GM18867 (cell line): ENCODE data around the gene RYR1.

ENCODE experiments used
- ATAC-seq: cut with Tn5 transposase; IDR thresholded peaks from one replicate; pipeline ENCODE4 v1.9.1; 2021; ENCODE audit warnings: mild to moderate bottlenecking, moderate library complexity; ENCODE audit not compliant: unreplicated experiment

The RYR1 gene

DNA sequence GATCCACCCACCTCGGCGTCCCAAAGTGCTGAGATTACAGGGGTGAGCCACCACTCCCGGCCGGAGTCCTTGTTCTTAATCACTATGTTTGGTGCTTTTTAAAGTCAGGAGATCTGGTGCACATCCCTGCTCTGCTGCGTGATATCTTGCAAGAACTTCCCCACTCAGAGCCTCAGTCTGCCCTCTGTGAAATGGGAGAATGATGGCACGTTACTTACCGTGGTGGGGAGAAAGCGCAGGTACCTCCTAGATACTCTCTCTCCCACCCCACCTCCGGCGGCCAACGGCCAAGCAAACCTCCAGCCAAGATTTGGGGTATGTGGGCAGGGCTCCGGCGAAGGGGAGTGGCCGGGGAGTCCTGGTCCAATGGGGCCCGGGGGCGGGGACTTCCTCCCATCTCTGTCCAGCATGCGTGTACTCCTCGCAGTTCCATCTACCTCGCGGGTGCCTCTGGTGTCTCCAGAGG lies at the start of gene RYR1:
TSS of gene RYR1 (plus strand) at position 424 of the 466 bp plus-strand sequence. CDS start 139 bp downstream, outside the sequence.
- ATAC-seq, result peak; percentile 52

DNA sequence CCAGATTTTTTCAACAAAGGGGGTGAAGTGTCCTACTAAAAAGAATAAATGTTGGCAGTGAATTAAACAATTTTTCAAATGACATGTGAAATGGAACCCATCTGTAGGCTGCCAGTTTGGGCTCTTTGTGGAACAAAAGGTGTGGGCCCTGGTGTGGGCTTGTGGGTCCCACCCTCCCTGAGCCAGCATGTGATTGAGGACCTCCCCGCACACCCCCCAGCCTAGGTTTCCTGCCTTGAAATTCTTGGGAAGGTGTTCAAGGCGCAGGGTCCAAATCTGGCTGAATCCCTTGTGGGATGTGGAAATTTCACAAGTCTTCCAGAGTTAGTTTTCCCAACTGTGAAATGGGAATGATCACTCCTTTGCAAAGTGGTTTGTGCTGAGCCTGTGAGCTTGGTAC lies 49.7 kb upstream of the RYR1 start:
- no peak for ATAC-seq

DNA sequence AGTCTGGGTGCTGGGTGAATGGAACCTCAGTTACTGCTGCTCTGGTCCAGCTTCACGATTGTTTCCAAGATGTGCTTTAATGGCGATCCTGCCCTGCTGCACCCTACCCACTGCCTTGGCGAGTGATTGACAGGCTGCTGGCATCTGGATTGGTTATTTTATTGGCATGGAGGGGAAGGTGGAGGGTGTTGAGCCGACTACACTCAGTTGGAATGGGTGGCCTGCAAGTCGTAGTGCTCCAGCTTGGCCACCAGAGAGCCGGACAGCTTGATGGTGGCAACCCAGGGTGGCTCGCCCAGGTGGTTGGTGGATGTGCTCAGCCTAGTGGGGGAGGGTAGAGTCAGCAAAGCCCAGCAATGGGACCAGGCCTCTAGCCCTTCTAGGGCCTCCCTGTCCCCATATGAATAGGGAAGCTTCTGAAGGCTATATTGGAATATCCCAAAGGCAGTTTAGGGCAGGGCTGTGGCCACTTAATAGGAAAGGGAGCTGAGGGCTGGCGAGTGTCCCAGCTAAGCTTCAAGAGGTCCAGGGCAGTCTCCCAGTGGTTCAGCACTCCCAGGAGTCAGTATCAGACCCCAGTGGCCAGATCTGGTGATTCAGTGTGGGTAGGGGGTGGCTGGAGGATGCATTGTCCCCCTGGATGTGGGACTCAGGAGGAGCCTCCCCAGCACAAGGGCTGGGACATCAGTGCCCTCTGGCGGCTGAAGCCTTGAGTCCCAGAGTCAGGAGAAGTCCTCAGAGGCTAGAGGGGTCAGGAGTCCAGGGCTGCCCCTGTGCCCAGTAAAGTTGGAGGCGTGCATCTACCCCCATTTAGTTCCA lies 49.1 kb upstream of the RYR1 start:
- ATAC-seq, result no peak

DNA sequence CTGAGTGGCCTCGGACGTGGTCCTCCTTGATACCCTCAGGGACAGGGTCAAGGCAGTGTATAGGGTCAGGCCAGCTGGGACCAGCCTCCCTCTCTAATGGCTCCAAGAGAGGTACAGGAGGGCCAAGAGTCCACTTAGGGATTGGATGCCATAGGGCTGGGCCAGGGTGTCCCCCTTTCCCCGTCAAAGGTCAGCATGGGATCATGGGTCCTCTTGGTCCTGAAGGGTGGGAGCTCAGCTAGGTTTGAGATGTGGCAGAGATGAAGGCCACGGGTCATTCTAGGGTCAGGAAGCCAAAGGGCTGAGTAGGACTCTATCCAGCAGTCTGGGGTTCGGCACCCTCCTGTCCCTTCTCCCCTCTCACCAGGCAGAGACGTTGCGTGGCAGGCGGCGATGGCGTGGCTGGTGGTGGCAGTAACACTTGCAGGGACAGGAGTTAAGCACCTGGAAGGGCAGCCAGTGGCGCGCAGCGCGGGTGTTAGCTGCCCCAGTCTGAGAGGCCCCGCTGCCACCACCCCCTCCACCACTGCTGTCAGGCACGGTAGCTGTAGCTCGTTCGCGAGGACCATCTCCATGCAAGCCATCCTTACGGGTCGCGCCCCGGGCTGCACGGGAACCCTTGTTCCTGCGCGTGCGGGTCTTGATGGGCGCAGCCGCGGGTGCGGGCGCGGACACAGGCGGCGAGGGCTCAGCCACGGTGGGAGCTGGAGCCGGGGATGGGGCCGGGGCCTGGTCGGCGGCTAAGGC lies 48.3 kb upstream of the RYR1 start:
- no peak for ATAC-seq

DNA sequence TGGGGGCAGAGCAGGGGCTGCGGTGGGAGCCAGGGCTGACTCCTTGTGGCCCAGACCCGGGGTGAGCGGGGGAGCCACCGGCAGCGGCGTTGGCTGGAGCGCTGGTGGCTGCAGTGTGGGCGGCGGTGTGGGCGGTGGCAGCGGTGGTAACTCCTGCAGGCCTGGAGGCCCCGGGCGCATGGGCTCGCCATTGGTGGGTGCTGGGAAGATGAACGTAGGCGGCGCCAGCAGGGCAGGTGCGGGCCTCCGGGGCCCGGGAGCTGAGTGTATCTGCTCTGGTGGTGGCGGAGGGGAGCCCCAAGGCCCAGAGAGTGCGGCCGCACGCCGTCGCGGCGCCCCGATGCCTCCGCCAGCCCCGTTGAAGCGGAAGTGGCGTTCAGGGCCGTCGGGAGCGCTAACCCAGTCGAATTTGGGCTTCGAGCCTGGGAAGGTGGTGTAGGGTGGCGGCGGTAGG lies 47.7 kb upstream of the RYR1 start:
- no peak for ATAC-seq

DNA sequence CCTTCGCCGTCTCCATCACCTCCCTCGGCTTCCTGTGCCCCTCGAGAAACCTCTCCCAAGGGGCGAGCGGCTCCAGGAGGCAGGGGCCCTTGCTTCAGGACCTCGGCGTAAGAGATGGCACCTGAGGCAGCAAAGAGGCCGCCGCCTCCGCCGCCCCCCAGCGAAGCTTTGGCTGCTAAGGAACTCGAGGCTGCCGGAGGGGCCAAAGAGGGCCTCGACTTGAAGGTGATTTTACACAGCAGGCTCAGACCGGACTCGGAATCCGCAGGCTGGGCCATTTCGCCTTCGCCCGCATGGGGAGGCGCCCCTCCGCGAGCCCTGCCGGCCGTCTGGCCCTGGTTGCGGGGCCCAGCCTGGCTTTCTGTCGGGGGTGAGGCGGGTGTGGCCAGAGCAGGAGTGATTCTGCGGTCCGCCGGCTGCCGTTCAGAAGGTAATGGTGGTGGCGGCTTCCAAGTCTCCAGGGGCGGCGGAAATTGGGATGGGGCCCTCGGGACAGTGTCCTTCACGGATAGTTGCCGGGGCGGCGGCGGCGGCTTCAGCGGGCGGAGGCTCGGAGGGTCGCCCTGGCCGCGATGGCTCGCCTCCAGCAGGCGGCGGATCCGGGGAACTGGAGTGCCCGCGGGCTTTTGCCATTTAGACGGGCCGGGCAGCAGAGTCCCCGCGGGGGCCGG lies 47.1 kb upstream of the RYR1 start:
- ATAC-seq, result no peak

DNA sequence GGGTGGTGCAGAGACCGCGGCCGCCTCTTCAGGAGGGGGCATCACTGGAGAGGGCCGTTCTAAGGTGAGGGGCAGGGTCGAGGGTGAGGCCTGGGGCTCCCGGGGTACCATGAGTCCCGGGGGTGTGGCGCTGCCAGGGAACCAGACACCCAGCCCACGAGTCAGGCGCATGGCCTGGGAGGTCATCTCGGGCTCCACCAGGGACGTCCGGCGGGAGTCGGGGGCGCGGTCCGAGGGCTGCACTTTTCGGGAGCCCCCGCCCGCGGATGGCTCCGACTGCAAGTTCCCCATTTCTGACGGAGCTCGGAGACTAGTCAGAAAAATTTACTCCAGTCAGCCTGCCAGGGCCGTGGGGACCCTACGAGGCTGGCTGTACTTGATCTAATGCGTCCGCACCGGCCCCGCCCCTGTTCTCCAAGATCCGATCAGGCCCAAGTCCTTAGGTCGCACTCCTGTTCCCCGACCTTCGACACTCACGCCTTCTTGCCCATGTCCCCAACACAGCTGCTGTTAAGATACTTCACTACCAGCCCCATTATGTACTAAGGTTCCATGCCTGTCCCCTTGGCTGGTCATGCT lies 46.4 kb upstream of the RYR1 start:
- ATAC-seq, result no peak

DNA sequence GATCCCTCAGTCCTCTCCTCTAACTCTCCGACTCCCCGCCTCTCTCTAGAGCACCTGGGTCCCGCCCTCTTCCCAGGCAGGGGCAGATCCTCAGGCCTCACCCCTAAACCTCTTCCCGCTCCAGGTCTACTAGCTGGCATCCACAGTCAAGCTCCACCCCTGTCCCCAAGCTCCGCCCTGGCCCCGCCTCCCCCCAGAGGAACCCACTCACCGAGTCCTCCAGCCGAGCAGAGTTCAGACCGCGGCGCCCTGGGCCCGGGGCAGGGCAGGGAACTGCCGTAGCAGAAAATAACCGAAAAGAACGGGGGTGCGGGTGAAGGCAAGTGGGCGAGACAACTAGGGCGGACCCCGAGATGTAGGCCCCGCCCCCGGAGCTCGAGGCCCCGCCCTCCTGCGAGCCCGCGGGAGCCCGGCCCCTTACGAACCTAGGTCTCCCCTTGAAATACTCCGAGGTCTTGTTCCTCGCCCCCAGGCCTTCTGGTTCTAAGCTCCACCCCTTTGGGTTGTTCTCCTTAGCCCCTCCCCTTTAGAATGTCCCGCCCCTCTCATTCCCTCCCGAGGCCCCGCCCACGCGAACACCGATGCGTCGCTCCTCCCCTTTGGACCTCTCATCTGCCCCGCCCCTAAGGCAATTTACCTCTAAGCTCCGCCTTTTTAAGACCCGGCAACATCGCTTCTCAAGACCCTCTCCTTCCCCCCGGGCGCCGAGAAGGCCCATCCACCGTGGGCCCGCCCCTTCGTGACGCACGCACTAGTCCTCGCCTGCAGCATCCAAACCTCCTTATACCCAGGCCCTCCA lies 45.7 kb upstream of the RYR1 start, which contains the start of gene GGN:
TSS of gene GGN (minus strand) at position 485 of the 799 bp plus-strand sequence. CDS start 773 bp downstream, outside the sequence.
- peak; percentile 60 for ATAC-seq

DNA sequence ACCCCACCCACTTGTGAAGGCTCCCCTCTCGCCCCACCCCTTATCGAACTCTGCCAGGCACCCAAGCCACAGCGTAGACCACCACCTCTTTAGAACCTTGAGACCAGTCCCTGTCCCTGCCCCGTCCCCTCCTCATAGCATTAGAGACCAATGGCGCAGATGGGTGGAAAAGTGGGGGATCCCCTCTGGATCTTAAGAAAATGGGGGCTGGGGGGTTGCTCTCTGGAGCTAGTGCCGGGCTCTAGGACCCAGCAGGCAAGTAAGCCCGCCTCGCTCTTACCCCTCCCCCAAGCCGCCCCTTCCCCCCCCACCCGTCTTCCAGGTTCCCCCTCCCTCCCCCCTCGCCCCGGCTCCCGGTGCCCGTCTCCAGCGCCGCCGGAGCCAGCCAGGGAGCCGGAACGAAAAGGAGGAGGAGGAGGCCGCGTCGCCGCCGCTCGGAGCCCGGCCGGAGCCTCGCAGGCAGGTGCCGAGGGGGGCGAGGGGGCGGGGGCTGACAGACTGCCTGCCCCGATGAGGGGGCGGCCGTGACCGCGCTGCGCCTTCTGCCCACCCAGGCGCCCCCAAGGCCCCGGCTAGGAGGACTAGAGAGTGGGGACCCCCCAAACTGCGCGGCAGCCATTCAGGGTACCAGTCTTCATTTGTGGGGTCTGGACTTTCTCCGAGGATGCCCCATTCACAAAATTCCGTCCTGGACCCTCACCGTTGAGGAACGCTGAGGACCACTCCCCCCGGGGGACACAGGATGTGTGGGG lies 45.0 kb upstream of the RYR1 start, which contains the start of gene SPRED3:
TSS of gene SPRED3 (plus strand) at position 349 of the 752 bp plus-strand sequence. CDS start 1,606 bp downstream, outside the sequence.
- ATAC-seq, result no peak

DNA sequence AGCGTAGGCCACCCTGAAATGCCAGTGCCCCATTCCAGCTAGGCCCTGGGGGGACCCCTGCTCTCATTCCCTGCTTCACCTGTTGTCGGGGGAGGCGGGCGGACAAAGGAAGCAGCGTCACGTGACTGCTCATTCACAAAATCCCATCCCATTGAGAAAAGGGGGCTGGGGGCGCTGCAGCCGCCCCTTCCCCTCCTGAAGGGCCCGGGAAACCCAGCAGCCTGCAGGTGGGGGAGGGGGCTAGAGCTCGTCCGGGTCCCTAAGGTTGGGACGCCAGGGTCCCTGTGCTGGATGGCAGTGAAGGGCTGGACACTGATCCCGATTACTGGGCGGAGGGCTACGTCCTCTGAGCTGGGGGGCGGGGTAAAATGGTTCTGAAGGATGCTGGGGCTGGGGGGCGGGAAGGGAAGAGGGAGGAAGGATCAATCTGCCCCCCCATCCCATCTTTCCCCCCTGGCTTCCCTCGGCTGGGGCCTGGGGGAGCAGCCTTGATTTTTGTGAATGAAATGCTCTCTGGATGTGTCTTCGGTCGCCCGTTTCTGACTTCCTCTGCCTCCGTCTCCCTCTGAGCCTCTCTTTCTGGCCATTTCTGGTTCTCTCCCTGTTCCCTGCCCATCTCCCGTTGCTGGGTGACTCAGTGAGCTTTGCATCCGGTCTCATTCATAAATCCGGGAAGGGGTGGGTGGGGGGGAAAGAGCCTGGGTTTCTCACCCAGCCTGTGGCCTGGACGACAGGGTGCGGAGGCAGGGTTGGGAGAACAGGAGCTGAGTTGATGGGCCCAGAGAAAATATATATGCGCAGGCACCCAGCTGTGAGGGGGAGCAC lies 44.2 kb upstream of the RYR1 start:
- no peak for ATAC-seq

DNA sequence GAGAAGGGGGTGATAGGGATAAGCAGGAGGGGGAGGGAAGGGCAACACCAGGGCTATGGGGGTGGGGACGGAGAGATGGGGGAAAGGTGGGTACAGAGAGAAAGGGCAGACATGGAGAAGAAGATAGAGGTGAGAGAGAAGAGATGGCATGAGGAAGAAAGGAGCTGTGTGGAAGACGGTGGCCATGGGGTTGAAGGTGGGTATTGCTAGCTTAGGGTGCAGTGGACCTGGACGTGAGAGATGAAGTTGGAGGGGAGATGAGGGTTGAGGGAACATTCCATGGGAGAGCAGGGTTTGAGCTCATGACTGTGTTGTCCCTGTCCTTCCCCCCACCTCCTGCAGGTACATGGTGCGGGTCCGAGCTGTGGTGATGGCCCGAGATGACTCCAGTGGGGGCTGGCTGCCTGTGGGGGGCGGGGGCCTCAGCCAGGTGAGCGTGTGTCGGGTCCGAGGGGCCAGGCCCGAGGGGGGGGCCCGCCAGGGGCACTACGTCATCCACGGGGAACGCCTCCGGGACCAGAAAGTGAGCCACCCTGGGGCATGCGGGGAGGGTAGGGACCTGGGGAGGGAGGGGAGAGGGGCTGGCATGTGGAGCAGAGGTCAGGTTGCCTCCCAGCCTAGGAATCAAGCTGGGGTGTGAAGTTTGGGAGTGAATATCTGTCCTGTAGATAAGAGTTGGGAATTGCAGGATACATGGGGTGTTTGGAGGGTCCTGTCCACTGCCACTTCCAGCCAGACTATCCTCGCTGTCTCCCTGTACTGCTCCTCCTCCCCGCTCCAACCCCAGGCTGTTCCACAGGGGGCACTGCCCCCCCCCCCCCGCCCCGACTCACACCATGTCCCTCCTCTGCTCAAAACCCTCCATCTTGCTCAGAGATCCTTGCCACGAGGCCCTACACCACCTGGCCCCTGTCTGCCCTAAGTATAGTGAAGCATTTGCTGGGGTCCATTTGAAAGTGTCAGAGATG lies 43.2 kb upstream of the RYR1 start:
- no peak for ATAC-seq

DNA sequence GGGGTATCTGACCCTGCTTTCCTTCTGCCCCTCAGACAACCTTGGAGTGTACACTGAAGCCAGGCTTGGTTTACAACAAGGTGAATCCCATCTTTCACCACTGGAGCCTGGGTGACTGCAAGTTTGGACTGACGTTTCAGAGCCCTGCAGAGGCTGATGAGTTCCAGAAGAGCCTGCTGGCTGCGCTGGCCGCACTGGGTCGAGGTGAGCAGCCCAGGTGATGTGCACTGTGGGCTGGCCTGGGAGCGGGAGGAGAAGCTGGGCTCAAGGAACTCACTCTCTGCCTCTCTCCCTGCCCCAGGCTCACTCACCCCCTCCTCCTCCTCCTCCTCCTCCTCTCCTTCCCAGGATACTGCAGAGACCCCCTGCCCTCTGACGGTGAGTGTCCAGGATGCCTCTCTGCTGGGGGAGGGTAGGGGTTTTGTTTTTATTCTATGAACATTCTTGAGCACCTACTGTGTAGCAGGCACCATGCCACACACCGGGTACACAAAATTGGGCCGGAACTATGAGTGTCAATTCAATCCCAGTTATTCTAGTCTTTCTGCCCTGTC lies 41.5 kb upstream of the RYR1 start:
- no peak for ATAC-seq

DNA sequence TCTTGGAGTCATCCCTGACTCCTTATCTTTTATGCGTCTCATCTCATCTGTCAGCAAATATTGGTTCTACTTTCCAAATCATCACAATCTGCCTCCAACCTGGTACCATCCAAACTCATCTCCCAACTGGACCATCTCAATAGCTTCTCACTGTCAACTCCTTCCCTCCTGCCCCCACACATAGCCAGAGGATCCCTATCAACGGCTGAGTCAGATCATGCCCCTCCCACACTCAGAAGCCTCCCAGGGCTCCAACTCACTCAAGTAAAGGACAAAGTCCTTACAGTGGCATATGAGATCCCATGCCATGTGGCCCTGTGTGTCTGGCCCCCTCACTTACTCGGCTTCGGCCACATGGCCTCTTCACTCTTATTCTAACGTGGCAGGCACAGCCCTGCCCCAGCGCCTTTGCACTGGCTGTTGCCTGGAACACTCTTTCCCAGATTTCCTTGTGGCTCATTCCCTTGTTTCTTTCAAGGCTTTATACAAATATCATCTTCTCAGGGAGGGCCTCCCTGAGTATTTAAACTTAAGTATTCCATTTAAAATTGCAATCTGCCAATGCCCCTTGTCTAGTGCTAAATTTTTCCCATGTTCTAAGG lies 40.7 kb upstream of the RYR1 start:
- no peak for ATAC-seq

DNA sequence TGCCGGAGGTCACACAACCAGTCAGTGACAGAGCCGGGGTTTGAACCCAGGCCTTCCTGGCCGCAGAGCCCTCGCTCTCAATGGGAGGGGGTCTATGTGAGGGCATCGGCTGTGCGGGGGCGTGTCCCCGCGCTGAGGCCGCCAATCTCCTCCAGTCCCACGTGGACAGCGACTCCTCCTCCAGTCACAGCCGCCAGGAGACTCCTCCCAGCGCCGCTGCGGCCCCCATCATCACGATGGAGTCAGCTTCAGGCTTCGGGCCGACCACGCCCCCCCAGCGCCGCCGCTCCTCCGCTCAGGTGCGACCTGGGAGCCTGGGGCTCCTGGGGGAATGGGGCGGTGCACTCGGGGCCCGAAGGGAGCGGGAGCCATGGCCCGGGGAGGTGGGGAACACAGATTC lies 39.0 kb upstream of the RYR1 start:
- no peak for ATAC-seq

DNA sequence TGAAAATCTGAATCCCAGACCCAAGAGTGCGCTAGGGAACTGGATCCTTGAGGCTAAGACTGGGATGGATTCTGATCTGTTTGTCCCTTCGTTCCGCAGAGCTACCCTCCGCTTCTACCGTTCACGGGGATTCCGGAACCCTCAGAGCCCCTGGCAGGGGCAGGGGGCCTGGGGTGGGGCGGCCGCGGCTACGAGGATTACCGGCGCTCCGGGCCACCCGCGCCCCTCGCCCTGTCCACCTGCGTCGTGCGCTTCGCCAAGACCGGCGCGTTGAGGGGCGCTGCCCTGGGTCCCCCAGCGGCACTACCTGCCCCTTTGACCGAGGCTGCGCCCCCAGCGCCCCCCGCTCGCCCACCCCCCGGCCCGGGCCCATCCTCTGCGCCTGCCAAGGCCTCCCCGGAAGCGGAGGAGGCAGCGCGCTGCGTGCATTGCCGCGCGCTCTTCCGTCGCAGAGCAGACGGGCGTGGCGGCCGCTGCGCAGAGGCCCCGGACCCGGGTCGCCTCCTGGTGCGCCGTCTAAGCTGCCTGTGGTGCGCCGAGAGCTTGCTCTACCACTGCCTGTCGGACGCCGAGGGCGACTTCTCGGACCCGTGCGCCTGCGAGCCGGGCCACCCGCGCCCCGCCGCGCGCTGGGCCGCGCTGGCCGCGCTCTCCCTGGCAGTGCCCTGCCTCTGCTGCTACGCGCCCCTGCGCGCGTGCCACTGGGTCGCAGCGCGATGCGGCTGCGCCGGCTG lies 37.9 kb upstream of the RYR1 start:
- ATAC-seq, result no peak

DNA sequence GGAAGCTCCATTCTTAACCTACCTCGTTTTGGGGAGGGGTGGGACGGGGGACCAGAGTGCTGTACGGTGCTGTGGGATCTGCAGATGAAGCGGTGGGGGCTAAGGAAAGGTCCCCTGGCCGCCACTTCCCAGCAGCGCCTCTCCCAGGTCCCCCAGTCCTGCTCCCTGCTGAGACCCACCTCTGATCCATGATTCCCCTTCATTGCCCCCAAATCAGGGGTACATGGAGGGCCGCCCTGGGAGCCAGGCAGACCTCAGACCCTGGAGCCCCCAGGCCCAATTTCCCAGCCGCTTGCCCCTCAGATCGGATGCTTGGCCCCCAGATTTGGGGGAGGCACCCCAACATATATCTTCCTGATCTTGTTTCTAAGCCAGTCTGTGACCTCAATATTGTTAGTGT lies 34.4 kb upstream of the RYR1 start:
- ATAC-seq, result no peak
